Loucy (cell line): ENCODE data around the gene MBP.

ENCODE experiments used
- H2AFZ ChIP-seq: fragments of 200-600 bp; sonication (generic); 2 replicates; pipeline ENCODE4 v1.6.0; 2016; ENCODE audit warnings: antibody characterized with exemption, mild to moderate bottlenecking, low read length, moderate library complexity
- H3F3A ChIP-seq: fragments of 200-600 bp; 2 replicates; pipeline ENCODE4 v1.6.0; 2016; ENCODE audit warnings: antibody characterized with exemption, low read depth, mild to moderate bottlenecking
- H3K27me3 ChIP-seq: fragments of 200-600 bp; sonication (generic); 2 replicates; pipeline ENCODE4 v1.6.1; 2014; ENCODE audit warnings: low read length, mild to moderate bottlenecking; ENCODE audit not compliant: insufficient read depth, poor library complexity, severe bottlenecking
- H3K36me3 ChIP-seq: fragments of 200-600 bp; sonication (generic); 2 replicates; pipeline ENCODE4 v1.6.1; 2016; ENCODE audit warnings: low read length; ENCODE audit not compliant: insufficient read depth
- H3K4me1 ChIP-seq: fragments of 200-600 bp; sonication (generic); 2 replicates; pipeline ENCODE4 v1.5.1; 2014; ENCODE audit warnings: low read length, mild to moderate bottlenecking; ENCODE audit not compliant: insufficient read depth, poor library complexity, severe bottlenecking
- H3K4me2 ChIP-seq: fragments of 200-600 bp; sonication (generic); 2 replicates; pipeline ENCODE4 v1.6.0; 2014; ENCODE audit warnings: antibody characterized with exemption, low read length, low read depth, mild to moderate bottlenecking; ENCODE audit not compliant: poor library complexity, severe bottlenecking
- H3K4me3 ChIP-seq: fragments of 200-600 bp; sonication (generic); 2 replicates; pipeline ENCODE4 v1.5.1; 2014; ENCODE audit warnings: low read length, mild to moderate bottlenecking, mixed read lengths; ENCODE audit not compliant: poor library complexity, severe bottlenecking
- H3K79me2 ChIP-seq: fragments of 200-600 bp; sonication (generic); 2 replicates; pipeline ENCODE4 v1.6.1; 2014; ENCODE audit warnings: low read length; ENCODE audit not compliant: insufficient read depth
- H3K9ac ChIP-seq: fragments of 200-600 bp; sonication (generic); 2 replicates; pipeline ENCODE4 v1.6.0; 2014; ENCODE audit warnings: mild to moderate bottlenecking, low read depth, low read length, moderate library complexity; ENCODE audit not compliant: poor library complexity, severe bottlenecking
- H3K9me2 ChIP-seq: fragments of 200-600 bp; sonication (generic); replicated peaks from 2 replicates; pipeline ENCODE4 v1.6.1; 2016; ENCODE audit warnings: low read depth, low read length, mixed read lengths
- H3K9me3 ChIP-seq: fragments of 200-600 bp; sonication (generic); 2 replicates; pipeline ENCODE4 v1.6.1; 2014; ENCODE audit warnings: mild to moderate bottlenecking, antibody characterized with exemption, low read length, low read depth; ENCODE audit not compliant: insufficient read depth
- H4K20me1 ChIP-seq: fragments of 200-600 bp; sonication (generic); 2 replicates; pipeline ENCODE4 v1.6.0; 2014; ENCODE audit warnings: antibody characterized with exemption, low read length, mild to moderate bottlenecking; ENCODE audit not compliant: insufficient read depth, poor library complexity, severe bottlenecking
- EZH2phosphoT487 ChIP-seq: fragments of 200-600 bp; IDR thresholded peaks from 2 replicates; pipeline ENCODE4 v1.6.1; 2018; ENCODE audit warnings: antibody characterized with exemption, mild to moderate bottlenecking, moderate library complexity, borderline replicate concordance
- TF ChIP-seq, protein P1 (sequence below): fragments of 200-600 bp; sonication (generic); conservative IDR thresholded peaks from 2 replicates; pipeline ENCODE4 v1.5.1; 2014; ENCODE audit warnings: mild to moderate bottlenecking, antibody characterized with exemption, low read length

Gene MBP

DNA sequence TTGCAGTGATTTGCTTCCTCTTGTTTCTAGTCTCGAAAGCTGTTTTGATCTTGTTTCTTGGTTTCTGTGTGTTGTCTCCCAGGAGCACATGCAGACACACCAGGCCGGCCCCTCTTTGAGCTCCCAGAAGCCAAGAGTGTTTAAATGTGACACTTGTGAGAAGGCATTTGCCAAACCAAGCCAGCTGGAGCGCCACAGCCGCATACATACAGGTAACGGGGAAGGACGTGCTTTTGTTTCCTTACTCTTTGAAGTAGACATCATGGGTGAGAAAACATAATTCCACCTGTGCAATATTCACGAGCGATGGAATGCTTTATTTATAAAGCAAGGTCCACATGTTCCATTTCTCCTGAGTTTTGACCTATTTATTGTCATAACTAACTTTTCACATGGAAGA lies 173.0 kb downstream of the MBP start:
- no peak overlapping the region for H3K4me2 ChIP-seq
- H3K79me2 ChIP-seq = no peaks in the 10 kb centered on the region
- no peaks in the 10 kb centered on the region for H3F3A ChIP-seq
- H3K4me3 ChIP-seq = no peak overlapping the region
- no peaks in the 10 kb centered on the region for H3K4me1 ChIP-seq
- H4K20me1 ChIP-seq = no peaks in the 10 kb centered on the region
- H3K9ac ChIP-seq = no peak overlapping the region
- no peaks in the 10 kb centered on the region for H3K9me3 ChIP-seq
- H3K27me3 ChIP-seq = no peaks in the 10 kb centered on the region
- no peak overlapping the region for H2AFZ ChIP-seq
- H3K9me2 ChIP-seq = no peaks in the 10 kb centered on the region
- peaks cover 24% of the 10 kb centered on the region; the same call in 1 of the 2 replicates for H3K36me3 ChIP-seq
- TF ChIP-seq, protein P1, sequence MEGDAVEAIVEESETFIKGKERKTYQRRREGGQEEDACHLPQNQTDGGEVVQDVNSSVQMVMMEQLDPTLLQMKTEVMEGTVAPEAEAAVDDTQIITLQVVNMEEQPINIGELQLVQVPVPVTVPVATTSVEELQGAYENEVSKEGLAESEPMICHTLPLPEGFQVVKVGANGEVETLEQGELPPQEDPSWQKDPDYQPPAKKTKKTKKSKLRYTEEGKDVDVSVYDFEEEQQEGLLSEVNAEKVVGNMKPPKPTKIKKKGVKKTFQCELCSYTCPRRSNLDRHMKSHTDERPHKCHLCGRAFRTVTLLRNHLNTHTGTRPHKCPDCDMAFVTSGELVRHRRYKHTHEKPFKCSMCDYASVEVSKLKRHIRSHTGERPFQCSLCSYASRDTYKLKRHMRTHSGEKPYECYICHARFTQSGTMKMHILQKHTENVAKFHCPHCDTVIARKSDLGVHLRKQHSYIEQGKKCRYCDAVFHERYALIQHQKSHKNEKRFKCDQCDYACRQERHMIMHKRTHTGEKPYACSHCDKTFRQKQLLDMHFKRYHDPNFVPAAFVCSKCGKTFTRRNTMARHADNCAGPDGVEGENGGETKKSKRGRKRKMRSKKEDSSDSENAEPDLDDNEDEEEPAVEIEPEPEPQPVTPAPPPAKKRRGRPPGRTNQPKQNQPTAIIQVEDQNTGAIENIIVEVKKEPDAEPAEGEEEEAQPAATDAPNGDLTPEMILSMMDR = no peak
- TF ChIP-seq EZH2phosphoT487 = no peak

DNA sequence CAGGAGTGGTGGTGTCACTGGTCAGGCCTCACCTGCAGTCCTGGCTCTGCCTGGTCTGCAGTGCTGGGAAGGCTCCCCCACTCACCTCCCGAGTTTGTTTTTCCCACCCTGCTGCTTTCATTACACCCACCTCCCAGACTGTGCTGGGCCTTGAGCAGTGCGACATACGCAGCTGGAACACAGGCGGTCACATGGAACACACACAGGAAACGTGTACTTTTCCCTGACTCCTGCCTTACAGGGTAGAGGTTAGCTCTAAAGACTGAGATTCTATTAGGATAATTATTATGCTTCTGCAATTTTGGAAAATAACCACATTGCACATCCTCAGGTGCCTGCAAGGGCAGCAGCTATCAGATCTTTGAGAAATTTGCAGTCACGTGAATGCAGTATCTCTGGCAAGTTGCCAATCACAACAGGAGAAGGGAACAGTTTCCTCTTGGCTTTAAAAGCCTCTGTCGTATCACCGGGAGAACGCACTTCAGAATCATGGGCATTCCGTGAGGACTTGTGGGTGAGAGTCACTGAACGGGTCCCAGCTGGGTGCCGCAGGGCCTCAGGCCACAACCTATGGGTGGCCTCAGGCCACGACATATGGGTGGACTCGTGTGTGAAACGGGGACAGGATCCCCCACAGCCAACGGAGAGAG lies 173.8 kb downstream of the MBP start:
- H4K20me1 ChIP-seq = no peaks in the 10 kb centered on the region
- H3K9me3 ChIP-seq = no peaks in the 10 kb centered on the region
- peaks cover 24% of the 10 kb centered on the region; the same call in 1 of the 2 replicates for H3K36me3 ChIP-seq
- no peaks in the 10 kb centered on the region for H3K79me2 ChIP-seq
- no peaks in the 10 kb centered on the region for H3K4me1 ChIP-seq
- H2AFZ ChIP-seq = no peak overlapping the region
- H3K9ac ChIP-seq = no peak overlapping the region
- no peaks in the 10 kb centered on the region for H3F3A ChIP-seq
- no peaks in the 10 kb centered on the region for H3K9me2 ChIP-seq
- no peak overlapping the region for H3K4me3 ChIP-seq
- TF ChIP-seq EZH2phosphoT487 = no peak
- TF ChIP-seq, protein P1 = no peak
- H3K27me3 ChIP-seq = no peaks in the 10 kb centered on the region
- no peak overlapping the region for H3K4me2 ChIP-seq

DNA sequence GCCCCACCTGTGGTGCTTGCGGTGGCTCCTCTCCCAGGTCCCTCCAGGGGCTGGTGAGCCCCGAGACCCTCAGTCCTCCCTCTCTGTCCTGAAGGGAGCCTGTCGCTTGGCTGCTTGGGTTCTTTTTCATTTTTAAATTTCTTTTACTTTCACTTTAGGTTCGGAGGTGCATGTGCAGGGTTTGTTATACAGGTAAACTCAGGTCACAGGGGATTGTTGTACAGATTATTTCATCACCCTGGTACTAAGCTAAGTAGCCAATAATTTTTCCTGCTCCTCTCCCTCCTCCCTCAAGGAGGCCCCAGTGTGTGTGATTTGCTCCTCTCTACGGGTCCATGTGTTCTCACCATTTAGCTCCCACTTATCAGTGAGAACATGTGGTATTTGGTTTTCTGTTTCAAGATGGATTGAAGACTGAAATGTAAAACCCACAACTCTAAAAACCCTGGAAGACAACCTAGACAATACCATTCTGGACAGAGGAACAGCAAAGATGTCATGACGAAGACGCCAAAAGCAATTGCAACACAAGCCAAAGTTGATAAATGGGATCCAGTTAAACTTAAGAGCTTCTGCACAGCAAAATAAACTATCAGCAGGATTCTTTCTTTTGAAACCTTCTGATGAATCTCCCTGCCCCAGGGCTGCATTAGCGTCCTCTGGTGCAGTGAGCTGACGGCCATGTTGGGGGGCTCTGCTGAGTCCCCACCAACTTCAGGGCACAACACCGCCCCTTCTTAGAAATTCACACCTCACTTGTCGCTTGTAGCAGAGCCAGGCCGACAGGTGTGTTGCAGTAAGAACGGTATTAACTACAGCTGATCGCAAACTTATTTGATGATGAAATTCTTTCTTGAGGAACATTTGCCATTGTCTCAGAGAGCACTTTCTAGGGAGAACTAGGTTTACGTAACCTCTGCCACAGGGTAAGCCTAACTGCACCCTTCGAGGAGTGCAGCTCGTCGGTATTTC lies 174.9 kb downstream of the MBP start:
- Histone ChIP-seq H3K36me3 (peaks cover 24% of the 10 kb centered on the region; the same call in 1 of the 2 replicates), H3K4me1 (no peaks in the 10 kb centered on the region), H3K79me2 (no peaks in the 10 kb centered on the region), H3K4me3 (no peak overlapping the region), H3K4me2 (no peak overlapping the region), H4K20me1 (no peaks in the 10 kb centered on the region), H3K27me3 (no peaks in the 10 kb centered on the region), H3K9me3 (no peaks in the 10 kb centered on the region), H3K9ac (no peak overlapping the region), H3K9me2 (no peaks in the 10 kb centered on the region), H3F3A (no peaks in the 10 kb centered on the region), H2AFZ (no peak overlapping the region)
- TF ChIP-seq, protein P1 = no peak
- no peak for TF ChIP-seq EZH2phosphoT487
